Prostate gland (tissue), 2 donors: ENCODE data around the gene STRN3. TPM values are rescaled to one million over a fixed set of nuclear protein-coding genes. Genes with fewer than 3 reads are reported as not detected.
"Not testable (repeated sequence)": the region's sequence is repeated elsewhere in the genome, so short reads cannot be mapped to it uniquely, and the experiment has no call there.

Experiments
- DNase-seq: peaks from one replicate; pipeline ENCODE4 v3.0.0-alpha.2; 2019; ENCODE audit warnings: low spot score
- H3K27ac ChIP-seq, 2 donors: fragments of 200-600 bp; sonication (generic); 2 replicates each; pipeline ENCODE4 v1.5.1; 2017 to 2019
- H3K27me3 ChIP-seq: fragments of 200-600 bp; sonication (generic); replicated peaks from 2 replicates; pipeline ENCODE4 v1.5.1; 2019; ENCODE audit not compliant: insufficient read depth
- H3K36me3 ChIP-seq, 2 donors: fragments of 200-600 bp; sonication (generic); 1 replicate in 1 of 2; 2 replicates in 1 of 2; pipeline versions ENCODE4 v1.5.1 to v1.8.1; 2017 to 2019
- H3K4me1 ChIP-seq: fragments of 200-600 bp; sonication (generic); replicated peaks from 2 replicates; pipeline ENCODE4 v1.5.1; 2019
- H3K4me3 ChIP-seq, 2 donors: fragments of 200-600 bp; sonication (generic); 2 replicates each; pipeline ENCODE4 v1.5.1; 2017 to 2019
- H3K9me3 ChIP-seq: fragments of 200-600 bp; sonication (generic); 2 replicates; pipeline ENCODE4 v1.5.1; 2017
- CTCF ChIP-seq, 4 experiments: fragments of 200-600 bp in 2 of 4; fragments of 450-650 bp in 2 of 4; sonication (generic) in 2 of 4; IDR thresholded peaks; 1 replicate in 3 of 4; 2 replicates in 1 of 4; pipeline ENCODE4 v1.5.1; 2016 to 2019; ENCODE audit warnings: antibody characterized with exemption in 4 of 4, mild to moderate bottlenecking in 2 of 4, moderate library complexity in 2 of 4
- POLR2A ChIP-seq: fragments of 450-650 bp; IDR thresholded peaks from one replicate; pipeline ENCODE4 v1.6.1; 2016; ENCODE audit warnings: antibody characterized with exemption, mild to moderate bottlenecking
- POLR2AphosphoS5 ChIP-seq: sonication (generic); formaldehyde crosslinking; IDR thresholded peaks from one replicate; pipeline ENCODE4 v1.6.1; 2017; ENCODE audit warnings: antibody characterized with exemption
- WGBS: methylation state at CpG from one replicate; pipeline ENCODE4 v1.1.5; 2018; 5-methylcytosine and 5-hydroxymethylcytosine counted together
- intact Hi-C: fragments of 100-400 bp; cut with DNase I; formaldehyde crosslinking; loops from one replicate; pipeline ENCODE4 v1.14.2; 2022
- total RNA-seq, 2 donors: library from RNA; depleted of rRNA; stranded (reverse); fragments of >200 nt; gene quantifications; one replicate each; pipeline ENCODE4 v1.1.0, GENCODE V29; 2016

STRN3 gene
- total RNA-seq, 2 donors from 2014 or later = 25.6 to 40.5 TPM

GRCh38 chr14:30980106-30980704, 46.0 kb downstream of the STRN3 start:
- not testable (repeated sequence) for H3K4me3 ChIP-seq, H3K4me1 ChIP-seq, H3K9me3 ChIP-seq, H3K36me3 ChIP-seq, H3K27me3 ChIP-seq, H3K27ac ChIP-seq
- WGBS = 76% methylated on average over 13 of the region's 13 CpGs
- peak; percentile 41 for DNase-seq
- TF ChIP-seq CTCF (IDR thresholded peaks at IDR 0.05) = peak in 3 of 4 experiments; percentile 51 to 54 (median 52)
- intact Hi-C loops = loop anchor here (5.0 kb wide), 1 partner anchor 102 kb away; no protein-coding TSS in a partner anchor

DNA sequence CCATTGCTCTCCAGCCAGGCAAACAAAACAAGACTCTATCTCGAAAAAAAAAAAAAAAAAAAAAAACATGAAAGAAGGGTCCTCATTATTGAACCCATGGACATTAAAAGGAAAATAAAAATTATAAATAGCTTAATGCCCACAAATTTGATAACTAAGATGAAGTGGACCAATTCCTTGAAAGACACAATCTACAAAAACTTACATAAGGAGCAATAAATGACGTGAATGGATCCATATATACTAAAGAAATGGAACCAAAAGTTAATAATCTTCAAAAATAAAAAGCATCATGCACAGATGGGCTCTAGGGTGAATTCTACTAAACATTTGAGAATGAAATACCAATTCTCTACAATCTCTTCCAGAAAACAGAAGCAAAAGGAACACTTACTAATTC, 48.4 kb downstream of the STRN3 start:
- no peak for DNase-seq
- no peaks in the 10 kb centered on the region for H3K27me3 ChIP-seq
- H3K9me3 ChIP-seq = no peaks in the 10 kb centered on the region
- intact Hi-C loops = loop anchor here (10.0 kb wide), 1 partner anchor 377 kb away; no protein-coding TSS in a partner anchor
- no peak overlapping the region for H3K4me3 ChIP-seq
- H3K27ac ChIP-seq = no peak overlapping the region
- WGBS = 81% methylated on average over 2 of the region's 2 CpGs
- TF ChIP-seq CTCF (IDR thresholded peaks at IDR 0.05) = no peak
- no peak for TF ChIP-seq POLR2A
- H3K4me1 ChIP-seq = no peaks in the 10 kb centered on the region
- H3K36me3 ChIP-seq = no peaks in the 10 kb centered on the region

DNA sequence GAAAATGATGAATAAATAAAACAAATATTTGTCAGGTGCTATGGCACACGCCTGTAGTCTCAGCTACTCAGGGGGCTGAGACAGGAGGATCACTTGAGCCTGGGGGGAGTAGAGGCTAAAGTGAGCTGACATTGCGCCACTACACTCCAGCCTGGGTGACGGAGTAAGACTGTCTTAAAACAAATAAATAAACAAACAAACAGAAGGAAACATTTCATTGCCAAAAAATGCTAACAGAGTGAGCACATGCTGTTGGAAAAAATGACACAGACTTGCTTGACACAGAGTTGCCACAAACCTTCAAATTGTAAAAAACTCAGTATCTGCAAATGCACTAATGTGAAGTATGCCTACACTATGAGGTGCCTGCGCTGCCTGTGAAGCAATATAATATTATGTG, 51.6 kb downstream of the STRN3 start:
- TF ChIP-seq CTCF (IDR thresholded peaks at IDR 0.05) (no peak), POLR2A (no peak), POLR2AphosphoS5 (no peak)
- H3K4me1 ChIP-seq = no peaks in the 10 kb centered on the region
- no peak overlapping the region for H3K27ac ChIP-seq
- DNase-seq = no peak
- H3K36me3 ChIP-seq = no peaks in the 10 kb centered on the region
- intact Hi-C loops = loop anchor here (10.0 kb wide), 1 partner anchor 380 kb away; no protein-coding TSS in a partner anchor
- no peaks in the 10 kb centered on the region for H3K9me3 ChIP-seq
- H3K27me3 ChIP-seq = no peaks in the 10 kb centered on the region
- H3K4me3 ChIP-seq = no peak overlapping the region
- WGBS = 85% methylated on average over 4 of the region's 4 CpGs

DNA sequence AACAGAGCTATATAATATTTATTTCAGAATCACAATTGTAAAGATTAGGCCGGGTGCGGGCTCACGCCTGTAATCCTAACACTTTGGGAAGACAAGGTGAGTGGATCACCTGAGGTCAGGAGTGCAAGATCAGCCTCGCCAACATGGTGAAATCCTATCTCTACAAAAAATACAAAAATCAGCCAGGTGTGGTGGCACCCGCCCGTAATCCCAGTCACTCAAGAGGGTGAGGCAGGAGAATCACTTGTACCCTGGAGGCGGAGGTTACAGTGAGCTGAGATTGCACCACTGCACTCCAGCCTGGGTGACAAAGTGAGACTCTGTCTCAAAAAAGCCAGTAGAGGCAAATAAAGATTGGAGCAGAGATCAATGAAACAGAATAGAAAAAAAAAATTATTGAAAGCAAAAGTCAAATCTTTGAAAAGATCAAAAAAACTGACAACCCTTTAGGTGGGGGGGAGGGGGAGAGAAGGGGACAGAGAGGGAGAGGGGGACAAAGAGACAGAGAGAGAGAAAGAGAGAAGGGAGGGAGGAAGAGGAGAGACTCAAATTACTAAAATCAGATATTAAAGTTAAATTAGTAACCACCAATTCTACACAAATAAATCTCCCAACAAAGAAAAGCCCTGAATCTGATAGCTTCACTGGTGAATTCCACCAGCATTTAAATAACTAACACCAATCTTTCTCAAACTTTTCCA, 53.1 kb downstream of the STRN3 start:
- Histone ChIP-seq H3K9me3 (no peaks in the 10 kb centered on the region), H3K36me3 (no peaks in the 10 kb centered on the region), H3K27ac (no peak overlapping the region), H3K4me3 (no peak overlapping the region), H3K4me1 (no peaks in the 10 kb centered on the region), H3K27me3 (no peaks in the 10 kb centered on the region)
- no peak for TF ChIP-seq CTCF (IDR thresholded peaks at IDR 0.05)
- TF ChIP-seq POLR2AphosphoS5 = no peak
- no peak for TF ChIP-seq POLR2A
- no peak for DNase-seq
- WGBS = 83% methylated on average over 7 of the region's 7 CpGs
- intact Hi-C loops = loop anchor here (10.0 kb wide), 1 partner anchor 382 kb away; no protein-coding TSS in a partner anchor

DNA sequence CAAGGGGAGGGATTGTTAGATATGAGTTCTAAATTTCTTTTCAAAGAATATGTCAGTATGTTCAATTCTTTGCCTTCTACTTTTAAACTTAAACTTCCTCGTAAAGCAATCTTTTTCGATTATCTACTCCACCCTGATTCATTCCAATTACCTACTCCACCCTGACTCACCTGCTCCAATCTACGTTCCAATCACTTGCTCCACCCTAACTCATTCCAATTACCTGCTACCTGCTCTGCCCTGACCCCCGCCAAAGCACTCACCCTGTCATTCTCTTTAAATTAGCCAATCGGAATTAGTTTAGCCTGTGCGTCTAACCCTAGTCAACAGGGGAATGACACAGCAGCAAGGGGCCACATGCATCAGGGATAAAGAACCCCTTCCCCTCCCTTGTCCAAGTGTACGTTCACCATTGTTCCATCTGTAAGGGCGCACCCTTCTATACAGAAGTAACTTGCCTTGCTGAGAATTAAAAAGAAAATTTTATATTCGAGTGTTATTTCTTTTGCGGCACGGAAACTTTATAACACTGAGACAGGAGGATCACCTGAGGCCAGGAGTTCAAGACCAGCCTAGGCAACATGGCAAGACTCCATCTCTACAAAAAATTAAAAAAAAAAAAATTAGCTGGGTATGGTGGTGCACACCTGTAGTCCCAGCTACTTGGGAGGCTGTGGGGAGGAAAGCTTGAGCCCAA, 54.0 kb downstream of the STRN3 start:
- not testable (repeated sequence) for H3K27me3 ChIP-seq, H3K4me3 ChIP-seq, DNase-seq, H3K27ac ChIP-seq, H3K36me3 ChIP-seq, H3K9me3 ChIP-seq, H3K4me1 ChIP-seq
- 95% methylated on average over 11 of the region's 11 CpGs for WGBS
- intact Hi-C loops = loop anchor here (10.0 kb wide), 1 partner anchor 383 kb away; no protein-coding TSS in a partner anchor
